Kidney epithelial cell (primary cell): ENCODE results near the gene FAAP24. TPM values are rescaled to one million over a fixed set of nuclear protein-coding genes. Genes with fewer than 3 reads are reported as not detected.
"Not testable (repeated sequence)": the region's sequence is repeated elsewhere in the genome, so short reads cannot be mapped to it uniquely, and the experiment has no call there.

Experiments used
- DNase-seq: peaks from one replicate; pipeline ENCODE4 v3.0.0-alpha.2; 2010; ENCODE audit warnings: low read depth
- H3K27me3 ChIP-seq: 2 replicates; pipeline ENCODE4 v1.6.0; 2011; ENCODE audit warnings: low read length; ENCODE audit not compliant: control insufficient read depth, insufficient read depth
- H3K36me3 ChIP-seq: 2 replicates; pipeline ENCODE4 v1.5.1; 2011; ENCODE audit warnings: low read length; ENCODE audit not compliant: control insufficient read depth, insufficient read depth
- H3K4me3 ChIP-seq: 2 replicates; pipeline ENCODE4 v1.5.1; 2011; ENCODE audit warnings: low read depth, mild to moderate bottlenecking, control low read depth, low read length
- CTCF ChIP-seq: IDR thresholded peaks from 2 replicates; pipeline ENCODE4 v1.5.1; 2011; ENCODE audit warnings: mild to moderate bottlenecking, moderate library complexity, low read length, control low read depth, inconsistent platforms; ENCODE audit not compliant: insufficient read depth, poor library complexity, severe bottlenecking
- total RNA-seq: library from RNA; depleted of rRNA; stranded (reverse); fragments of >200 nt; gene quantifications from 2 replicates; pipeline ENCODE4 v1.2.3, GENCODE V29; 2015

FAAP24 gene
- total RNA-seq, 1 donor from 2014 or later = 1.7 TPM

DNA sequence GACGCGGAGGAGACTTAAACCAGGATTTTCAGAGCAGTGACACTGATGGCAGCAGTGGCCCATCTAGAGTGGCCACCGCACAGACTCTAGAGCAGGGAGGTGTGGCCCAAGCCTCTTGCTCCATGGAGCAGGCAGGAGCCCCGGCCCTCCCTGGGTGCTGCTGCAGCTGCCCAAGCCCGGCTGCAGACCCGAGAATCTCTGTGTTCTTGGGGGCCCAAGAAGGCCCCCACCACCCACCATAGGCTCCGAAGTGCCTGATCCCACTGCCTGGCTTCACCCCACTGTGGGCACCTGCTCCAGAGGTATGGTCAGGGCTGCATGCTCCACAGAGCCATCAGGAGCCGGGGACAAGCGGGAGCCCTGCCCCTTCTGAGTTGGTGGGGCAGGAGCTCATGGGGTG is 36.4 kb upstream of the FAAP24 start:
- TF ChIP-seq CTCF = no peak
- no peaks in the 10 kb centered on the region for H3K36me3 ChIP-seq
- H3K27me3 ChIP-seq = no peaks in the 10 kb centered on the region
- no peak for DNase-seq
- no peak overlapping the region for H3K4me3 ChIP-seq

DNA sequence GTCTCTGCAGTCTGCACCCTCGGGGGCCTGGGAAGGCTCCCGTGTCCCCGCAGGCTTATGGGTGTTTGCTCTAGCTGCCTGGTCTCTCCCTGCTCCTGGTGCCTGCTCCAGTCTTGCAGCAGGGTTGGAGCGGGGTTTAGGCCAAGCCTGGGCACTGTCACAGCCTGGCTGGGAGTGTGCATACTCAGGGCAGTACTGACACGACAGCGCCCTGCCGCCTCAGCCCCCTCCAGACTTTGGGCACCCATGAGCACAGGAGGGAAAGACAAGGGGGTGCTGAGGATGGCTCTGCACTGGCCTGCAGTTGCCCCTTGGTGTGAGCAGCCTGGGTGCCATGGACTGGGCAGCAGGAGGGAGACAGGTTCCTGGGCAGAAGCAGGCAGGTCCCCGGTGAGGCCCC is 36.0 kb upstream of the FAAP24 start:
- H3K36me3 ChIP-seq = no peaks in the 10 kb centered on the region
- DNase-seq = no peak
- H3K27me3 ChIP-seq = no peaks in the 10 kb centered on the region
- no peak overlapping the region for H3K4me3 ChIP-seq
- TF ChIP-seq CTCF = no peak

GRCh38 chr19:32941273-32941672 is 30.8 kb upstream of the FAAP24 start:
- H3K4me3 ChIP-seq, DNase-seq, H3K36me3 ChIP-seq, H3K27me3 ChIP-seq: not testable (repeated sequence)

GRCh38 chr19:32945260-32945659 is 26.8 kb upstream of the FAAP24 start:
- DNase-seq = no peak
- Histone ChIP-seq H3K27me3 (no peaks in the 10 kb centered on the region), H3K4me3 (no peak overlapping the region), H3K36me3 (peaks cover 5% of the 10 kb centered on the region)
- no peak for TF ChIP-seq CTCF

DNA sequence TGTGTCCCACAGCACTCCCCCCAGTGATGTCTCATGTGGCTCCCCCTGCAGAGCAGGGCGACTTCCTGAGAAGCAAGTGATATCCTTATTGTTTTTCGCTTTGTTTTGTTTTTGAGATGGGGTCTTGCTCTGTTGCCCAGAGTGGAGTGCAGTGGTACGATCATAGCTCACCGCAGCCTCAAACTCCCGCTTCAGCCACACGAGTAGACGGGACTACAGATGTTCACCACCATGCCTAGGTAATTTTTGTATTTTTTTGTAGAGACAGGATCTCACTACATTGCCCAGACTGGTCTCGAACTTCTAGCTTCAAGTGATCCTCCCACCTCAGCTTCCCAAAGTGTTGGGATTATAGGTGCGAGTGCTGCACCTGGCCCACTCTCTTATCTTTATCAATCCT is 5.3 kb upstream of the FAAP24 start:
- DNase-seq = no peak
- H3K4me3 ChIP-seq = no peak overlapping the region
- no peaks in the 10 kb centered on the region for H3K36me3 ChIP-seq
- H3K27me3 ChIP-seq = no peaks in the 10 kb centered on the region
- TF ChIP-seq CTCF = no peak

GRCh38 chr19:32969549-32969948 is 2.5 kb upstream of the FAAP24 start:
- no peaks in the 10 kb centered on the region for H3K27me3 ChIP-seq
- H3K36me3 ChIP-seq = no peaks in the 10 kb centered on the region
- no peak for DNase-seq
- no peak for TF ChIP-seq CTCF
- no peak overlapping the region for H3K4me3 ChIP-seq
